ENCODE measurements around the gene PGA5.

- TF ChIP-seq, protein P1, sequence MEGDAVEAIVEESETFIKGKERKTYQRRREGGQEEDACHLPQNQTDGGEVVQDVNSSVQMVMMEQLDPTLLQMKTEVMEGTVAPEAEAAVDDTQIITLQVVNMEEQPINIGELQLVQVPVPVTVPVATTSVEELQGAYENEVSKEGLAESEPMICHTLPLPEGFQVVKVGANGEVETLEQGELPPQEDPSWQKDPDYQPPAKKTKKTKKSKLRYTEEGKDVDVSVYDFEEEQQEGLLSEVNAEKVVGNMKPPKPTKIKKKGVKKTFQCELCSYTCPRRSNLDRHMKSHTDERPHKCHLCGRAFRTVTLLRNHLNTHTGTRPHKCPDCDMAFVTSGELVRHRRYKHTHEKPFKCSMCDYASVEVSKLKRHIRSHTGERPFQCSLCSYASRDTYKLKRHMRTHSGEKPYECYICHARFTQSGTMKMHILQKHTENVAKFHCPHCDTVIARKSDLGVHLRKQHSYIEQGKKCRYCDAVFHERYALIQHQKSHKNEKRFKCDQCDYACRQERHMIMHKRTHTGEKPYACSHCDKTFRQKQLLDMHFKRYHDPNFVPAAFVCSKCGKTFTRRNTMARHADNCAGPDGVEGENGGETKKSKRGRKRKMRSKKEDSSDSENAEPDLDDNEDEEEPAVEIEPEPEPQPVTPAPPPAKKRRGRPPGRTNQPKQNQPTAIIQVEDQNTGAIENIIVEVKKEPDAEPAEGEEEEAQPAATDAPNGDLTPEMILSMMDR (IDR thresholded peaks at IDR 0.05) = no peak
- TF ChIP-seq POLR2A (IDR thresholded peaks at IDR 0.05) = no peak
Measured at GRCh38 chr11:61287338-61287977, 46.5 kb downstream of the PGA5 start.

All from thyroid gland (tissue), 4 donors.